ENCODE measurements around the gene GNG13.

The GNG13 gene

GRCh38 chr16:833411-833810, 32.9 kb upstream of the GNG13 start:
- H3K27me3 ChIP-seq (ENCODE audit: low read length) = no peaks in the 10 kb centered on the region
- H3K27ac ChIP-seq (ENCODE audit: low read depth, low read length) = no peak overlapping the region

DNA sequence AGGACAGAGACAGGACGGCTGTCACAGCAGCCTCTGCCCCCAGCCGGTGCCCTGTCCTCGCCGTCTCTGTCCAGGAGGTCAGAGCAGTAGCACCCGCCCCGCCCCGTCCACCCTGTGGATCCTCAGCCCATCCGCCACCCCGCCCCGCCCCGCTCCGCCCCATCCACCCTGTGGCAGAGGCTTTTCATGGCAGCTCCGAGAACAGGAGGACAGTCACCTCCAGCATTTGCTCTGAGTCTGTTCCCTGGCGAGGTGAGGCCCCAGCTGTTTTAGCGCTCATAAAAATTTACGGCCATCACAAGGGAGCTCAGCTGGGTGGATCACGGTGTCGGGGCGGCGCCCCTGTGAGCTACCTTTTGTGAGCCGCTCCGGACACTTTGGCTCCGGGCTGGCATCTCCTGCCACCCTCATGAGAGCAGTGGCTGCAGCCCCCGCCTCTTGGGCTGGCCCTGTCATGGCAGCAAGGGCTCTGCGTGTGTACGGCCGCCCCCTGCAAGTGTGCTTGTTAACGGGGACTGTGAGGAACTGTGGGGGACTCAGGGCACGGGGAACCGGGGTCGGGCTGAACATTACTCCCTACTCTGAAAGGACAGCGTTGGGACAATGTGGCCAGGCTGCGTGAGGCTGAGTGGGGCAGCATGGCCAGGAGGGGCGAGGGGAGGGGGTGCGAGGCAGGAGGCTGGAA, 32.3 kb upstream of the GNG13 start:
- Histone ChIP-seq H3K9ac (ENCODE audit: low read length) (no peak overlapping the region), H4K20me1 (ENCODE audit: low read depth, low read length) (no peaks in the 10 kb centered on the region), H3F3A (ENCODE audit: insufficient read depth) (no peaks in the 10 kb centered on the region), H3K4me2 (ENCODE audit: low read depth, low read length, poor library complexity, severe bottlenecking) (no peak overlapping the region), H2AFZ (ENCODE audit: low read depth, low read length, severe bottlenecking) (no peak overlapping the region), H3K4me3 (ENCODE audit: insufficient read depth, low read length, poor library complexity, severe bottlenecking) (no peak overlapping the region), H3K9me3 (ENCODE audit: insufficient read depth, low read length) (no peaks in the 10 kb centered on the region; the same call in 1 of the 2 replicates), H3K27me3 (ENCODE audit: low read length) (no peaks in the 10 kb centered on the region), H3K79me2 (ENCODE audit: insufficient read depth, low read length) (no peaks in the 10 kb centered on the region), H3K36me3 (ENCODE audit: low read length) (no peaks in the 10 kb centered on the region), H3K9me2 (replicated peaks; ENCODE audit: insufficient read depth, low read length) (no peaks in the 10 kb centered on the region), H3K27ac (ENCODE audit: low read depth, low read length) (no peak overlapping the region)
- TF ChIP-seq, protein P1, sequence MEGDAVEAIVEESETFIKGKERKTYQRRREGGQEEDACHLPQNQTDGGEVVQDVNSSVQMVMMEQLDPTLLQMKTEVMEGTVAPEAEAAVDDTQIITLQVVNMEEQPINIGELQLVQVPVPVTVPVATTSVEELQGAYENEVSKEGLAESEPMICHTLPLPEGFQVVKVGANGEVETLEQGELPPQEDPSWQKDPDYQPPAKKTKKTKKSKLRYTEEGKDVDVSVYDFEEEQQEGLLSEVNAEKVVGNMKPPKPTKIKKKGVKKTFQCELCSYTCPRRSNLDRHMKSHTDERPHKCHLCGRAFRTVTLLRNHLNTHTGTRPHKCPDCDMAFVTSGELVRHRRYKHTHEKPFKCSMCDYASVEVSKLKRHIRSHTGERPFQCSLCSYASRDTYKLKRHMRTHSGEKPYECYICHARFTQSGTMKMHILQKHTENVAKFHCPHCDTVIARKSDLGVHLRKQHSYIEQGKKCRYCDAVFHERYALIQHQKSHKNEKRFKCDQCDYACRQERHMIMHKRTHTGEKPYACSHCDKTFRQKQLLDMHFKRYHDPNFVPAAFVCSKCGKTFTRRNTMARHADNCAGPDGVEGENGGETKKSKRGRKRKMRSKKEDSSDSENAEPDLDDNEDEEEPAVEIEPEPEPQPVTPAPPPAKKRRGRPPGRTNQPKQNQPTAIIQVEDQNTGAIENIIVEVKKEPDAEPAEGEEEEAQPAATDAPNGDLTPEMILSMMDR (IDR thresholded peaks at IDR 0.05; ENCODE audit: insufficient read depth, low read length, poor library complexity, severe bottlenecking) = no peak
- no peak for TF ChIP-seq EZH2phosphoT487 (conservative IDR thresholded peaks at IDR 0.05; ENCODE audit: low read length)

More at GRCh38 chr16:833411-833810, 32.9 kb upstream of the GNG13 start:
- Histone ChIP-seq H3K36me3 (ENCODE audit: low read length) (no peaks in the 10 kb centered on the region), H3K4me2 (ENCODE audit: low read depth, low read length, poor library complexity, severe bottlenecking) (no peak overlapping the region), H3K9me2 (replicated peaks; ENCODE audit: insufficient read depth, low read length) (no peaks in the 10 kb centered on the region), H4K20me1 (ENCODE audit: low read depth, low read length) (no peaks in the 10 kb centered on the region), H3F3A (ENCODE audit: insufficient read depth) (no peaks in the 10 kb centered on the region), H3K4me3 (ENCODE audit: insufficient read depth, low read length, poor library complexity, severe bottlenecking) (no peak overlapping the region), H2AFZ (ENCODE audit: low read depth, low read length, severe bottlenecking) (no peak overlapping the region), H3K9ac (ENCODE audit: low read length) (no peak overlapping the region), H3K9me3 (ENCODE audit: insufficient read depth, low read length) (no peaks in the 10 kb centered on the region; the same call in 1 of the 2 replicates), H3K79me2 (ENCODE audit: insufficient read depth, low read length) (no peaks in the 10 kb centered on the region)
- no peak for TF ChIP-seq EZH2phosphoT487 (conservative IDR thresholded peaks at IDR 0.05; ENCODE audit: low read length)
- TF ChIP-seq, protein P1 (IDR thresholded peaks at IDR 0.05; ENCODE audit: insufficient read depth, low read length, poor library complexity, severe bottlenecking) = no peak

DNA sequence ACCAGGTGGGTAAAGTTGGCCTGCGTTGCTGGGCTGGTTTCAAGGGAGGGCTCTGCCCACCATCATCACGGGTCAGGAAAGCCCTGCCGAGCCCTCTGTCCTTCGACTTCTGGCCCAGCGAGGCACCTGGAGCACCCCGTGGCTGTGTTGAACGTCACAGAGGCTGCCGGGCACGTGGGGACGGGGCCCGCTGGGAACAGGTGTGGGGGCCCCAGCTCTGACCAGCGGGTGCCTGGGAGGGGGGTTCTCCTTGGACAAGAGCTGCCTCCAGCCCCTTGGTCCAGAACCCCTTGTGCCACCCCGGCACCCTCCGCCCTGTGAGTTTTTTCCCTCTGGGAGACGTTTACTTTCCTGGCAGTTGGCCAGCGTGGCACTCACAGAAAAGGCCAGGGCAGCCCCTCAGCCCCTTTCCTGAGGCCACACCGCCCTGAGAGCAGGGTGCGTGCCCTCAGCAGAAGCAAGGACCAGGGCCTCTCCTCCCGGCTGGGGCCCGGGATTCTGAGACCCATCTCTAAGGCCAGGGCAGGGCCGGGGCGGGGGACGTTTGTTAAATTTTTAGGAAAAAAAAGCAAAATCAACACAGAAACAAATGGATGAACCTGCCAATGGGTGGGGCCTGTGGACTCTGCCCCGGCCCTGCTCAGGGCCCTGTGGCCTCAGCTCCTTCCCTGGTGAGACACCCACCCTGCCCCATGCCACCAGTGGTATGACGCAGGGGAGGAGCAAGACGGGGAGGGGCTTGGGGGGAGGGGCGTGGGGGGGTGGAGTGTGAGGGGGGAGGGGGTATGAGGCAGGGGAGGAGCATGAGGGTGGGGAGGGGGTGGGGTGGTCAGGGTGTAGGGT, 31.3 kb upstream of the GNG13 start:
- Histone ChIP-seq H3K27me3 (ENCODE audit: low read length) (no peaks in the 10 kb centered on the region), H2AFZ (ENCODE audit: low read depth, low read length, severe bottlenecking) (no peak overlapping the region)

More for the DNA sequence above, 31.3 kb upstream of the GNG13 start:
- no peak for TF ChIP-seq EZH2phosphoT487 (conservative IDR thresholded peaks at IDR 0.05; ENCODE audit: low read length)
- TF ChIP-seq, protein P1 (IDR thresholded peaks at IDR 0.05; ENCODE audit: insufficient read depth, low read length, poor library complexity, severe bottlenecking) = no peak
- Histone ChIP-seq H3K79me2 (ENCODE audit: insufficient read depth, low read length) (no peaks in the 10 kb centered on the region), H3K9me2 (replicated peaks; ENCODE audit: insufficient read depth, low read length) (no peaks in the 10 kb centered on the region), H3K36me3 (ENCODE audit: low read length) (no peaks in the 10 kb centered on the region), H3K4me3 (ENCODE audit: insufficient read depth, low read length, poor library complexity, severe bottlenecking) (no peak overlapping the region), H3K27ac (ENCODE audit: low read depth, low read length) (no peak overlapping the region), H4K20me1 (ENCODE audit: low read depth, low read length) (no peaks in the 10 kb centered on the region), H3F3A (ENCODE audit: insufficient read depth) (no peaks in the 10 kb centered on the region), H3K4me2 (ENCODE audit: low read depth, low read length, poor library complexity, severe bottlenecking) (no peak overlapping the region), H3K9ac (ENCODE audit: low read length) (no peak overlapping the region), H3K9me3 (ENCODE audit: insufficient read depth, low read length) (no peaks in the 10 kb centered on the region; the same call in 1 of the 2 replicates)
